Measurements from ENCODE around the gene PXN. TPM values are rescaled to one million over a fixed set of nuclear protein-coding genes. Genes with fewer than 3 reads are reported as not detected.
A peak's percentile ranks its signal among the peaks of the same experiment; 100 is the strongest.
"Not testable (repeated sequence)": the region's sequence is repeated elsewhere in the genome, so short reads cannot be mapped to it uniquely, and the experiment has no call there.

Gene PXN
- total RNA-seq, 1 donor from 2014 or later = 105 TPM

DNA sequence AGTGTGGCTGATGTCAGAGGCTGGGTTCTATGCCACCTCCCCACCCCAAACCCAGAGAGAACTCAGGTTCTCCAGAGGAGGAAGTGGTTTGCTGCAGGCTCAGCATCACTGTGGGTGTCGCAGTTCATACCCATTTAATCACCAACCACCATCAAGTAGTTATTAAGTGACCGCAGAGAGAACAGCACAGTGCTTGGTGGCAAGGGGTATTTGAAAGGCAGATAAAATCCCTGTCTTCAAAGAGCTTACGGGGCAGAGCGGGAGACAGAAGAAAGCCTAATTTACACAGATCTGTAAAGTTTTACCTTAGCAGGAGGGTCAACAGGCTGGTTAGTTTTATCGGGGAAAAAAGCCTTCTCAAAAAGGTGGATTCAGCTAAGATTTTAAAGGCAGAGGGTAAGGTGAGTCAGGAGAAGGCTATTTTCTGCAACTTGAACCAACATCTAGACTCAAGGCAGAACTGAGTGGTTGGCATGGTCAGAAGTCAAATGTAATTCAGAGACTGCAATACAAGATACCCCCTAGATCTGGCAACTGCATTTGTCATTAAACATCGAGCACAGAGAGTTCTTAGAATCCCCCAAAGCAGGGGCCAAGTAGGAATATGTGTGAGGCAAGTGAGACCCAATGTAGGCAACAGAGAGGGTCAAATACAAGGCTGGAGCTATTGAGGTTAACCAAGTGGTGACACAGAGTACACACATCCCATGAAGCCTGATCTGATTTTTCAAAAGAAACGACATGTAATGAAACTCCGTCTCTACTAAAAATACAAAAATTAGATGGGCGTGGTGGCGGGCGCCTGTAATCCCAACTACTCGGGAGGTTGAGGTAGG lies 13.2 kb downstream of the PXN start:
- no peaks in the 10 kb centered on the region for H3K36me3 ChIP-seq
- H3K4me3 ChIP-seq = no peak overlapping the region
- peak overlapping the region; percentile 28 for H3K27ac ChIP-seq
- no peaks in the 10 kb centered on the region for H3K27me3 ChIP-seq
- intact Hi-C loops (cut with DNase I) = no loop called here
- H3K9me3 ChIP-seq = no peaks in the 10 kb centered on the region
- ATAC-seq = peak; percentile 75
- peaks cover 87% of the 10 kb centered on the region for H3K4me1 ChIP-seq
- TF ChIP-seq, protein P1, sequence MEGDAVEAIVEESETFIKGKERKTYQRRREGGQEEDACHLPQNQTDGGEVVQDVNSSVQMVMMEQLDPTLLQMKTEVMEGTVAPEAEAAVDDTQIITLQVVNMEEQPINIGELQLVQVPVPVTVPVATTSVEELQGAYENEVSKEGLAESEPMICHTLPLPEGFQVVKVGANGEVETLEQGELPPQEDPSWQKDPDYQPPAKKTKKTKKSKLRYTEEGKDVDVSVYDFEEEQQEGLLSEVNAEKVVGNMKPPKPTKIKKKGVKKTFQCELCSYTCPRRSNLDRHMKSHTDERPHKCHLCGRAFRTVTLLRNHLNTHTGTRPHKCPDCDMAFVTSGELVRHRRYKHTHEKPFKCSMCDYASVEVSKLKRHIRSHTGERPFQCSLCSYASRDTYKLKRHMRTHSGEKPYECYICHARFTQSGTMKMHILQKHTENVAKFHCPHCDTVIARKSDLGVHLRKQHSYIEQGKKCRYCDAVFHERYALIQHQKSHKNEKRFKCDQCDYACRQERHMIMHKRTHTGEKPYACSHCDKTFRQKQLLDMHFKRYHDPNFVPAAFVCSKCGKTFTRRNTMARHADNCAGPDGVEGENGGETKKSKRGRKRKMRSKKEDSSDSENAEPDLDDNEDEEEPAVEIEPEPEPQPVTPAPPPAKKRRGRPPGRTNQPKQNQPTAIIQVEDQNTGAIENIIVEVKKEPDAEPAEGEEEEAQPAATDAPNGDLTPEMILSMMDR (IDR thresholded peaks at IDR 0.05) = no peak
- DNase-seq = no peak

DNA sequence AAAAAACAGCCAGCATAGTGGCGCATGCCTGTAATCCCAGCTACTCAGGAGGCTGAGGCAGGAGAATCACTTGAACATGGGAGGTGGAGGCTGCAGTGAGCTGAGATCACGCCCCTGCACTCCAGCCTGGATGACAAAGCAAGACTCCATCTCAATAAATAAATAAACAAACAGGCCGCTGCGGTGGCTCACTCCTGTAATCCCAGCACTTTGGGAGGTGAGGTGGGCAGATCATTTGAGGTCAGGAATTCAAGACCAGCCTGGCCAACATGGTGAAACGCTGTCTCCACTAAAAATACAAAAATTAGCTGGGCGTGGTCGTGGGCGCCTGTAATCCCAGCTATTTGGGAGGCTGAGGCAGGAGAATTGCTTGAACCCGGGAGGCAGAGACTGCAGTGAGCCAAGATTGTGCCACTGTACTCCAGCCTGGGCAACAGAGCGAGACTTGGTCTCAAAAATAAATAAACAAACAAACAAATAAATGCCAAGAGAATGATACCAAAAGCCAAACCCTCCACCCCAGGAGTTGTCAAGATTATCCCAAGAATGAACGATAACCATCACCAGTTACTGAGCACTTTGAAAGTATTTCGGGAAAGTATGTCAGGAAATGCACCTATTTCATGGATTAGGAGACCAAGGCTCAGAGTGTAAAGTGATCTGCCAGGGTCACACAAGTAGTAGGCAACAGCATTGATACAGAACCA lies 14.0 kb downstream of the PXN start:
- DNase-seq; ATAC-seq; H3K36me3 ChIP-seq; H3K9me3 ChIP-seq; intact Hi-C loops (cut with DNase I); H3K4me3 ChIP-seq; H3K27me3 ChIP-seq: not testable (repeated sequence)
- Histone ChIP-seq H3K4me1 (peaks cover 86% of the 10 kb centered on the region), H3K27ac (peak overlapping the region; percentile 75)

DNA sequence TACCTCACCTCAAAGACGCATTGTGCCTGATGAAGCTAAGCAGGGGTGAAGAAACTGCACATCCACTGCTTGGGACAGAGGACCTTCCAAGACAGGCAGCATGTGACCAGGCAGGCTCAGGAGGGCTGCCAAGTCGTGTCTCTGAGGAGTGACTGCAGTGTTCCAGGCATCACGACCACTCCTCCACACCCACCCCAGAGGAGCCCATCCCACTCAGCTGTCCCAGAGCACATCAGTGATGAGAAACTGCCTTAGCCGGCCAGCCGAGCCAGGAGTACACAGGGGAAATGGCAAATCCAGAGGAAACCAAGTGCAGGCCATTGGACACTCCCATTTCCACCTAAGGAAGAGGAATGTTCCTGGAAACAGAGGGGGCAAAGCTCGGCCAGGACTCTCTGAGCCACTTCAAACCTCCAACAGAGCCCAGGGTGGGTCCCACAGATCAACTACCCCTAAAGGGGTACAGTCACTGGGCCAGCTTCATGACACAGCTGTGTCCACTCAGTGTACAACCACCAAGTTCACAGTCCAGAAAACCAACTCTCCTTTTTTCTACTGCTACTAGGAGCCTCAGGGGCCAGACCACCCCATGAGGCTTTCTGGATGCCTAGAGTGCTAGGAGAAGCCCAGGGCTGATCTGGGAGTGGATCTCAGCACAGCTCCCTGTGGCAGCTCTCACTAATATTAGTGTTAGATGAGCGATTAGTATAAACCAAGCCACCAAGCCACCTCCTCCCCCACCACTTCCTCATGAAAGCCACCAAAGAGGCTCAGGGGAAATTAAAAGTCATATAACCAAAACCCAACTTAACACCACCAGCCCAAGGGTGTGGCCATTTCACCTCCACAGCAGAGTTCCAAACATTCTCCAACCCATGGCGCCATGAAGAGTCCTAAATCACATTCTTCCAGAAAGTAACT lies 15.4 kb downstream of the PXN start:
- ATAC-seq (peak; percentile 43), DNase-seq (no peak)
- no peaks in the 10 kb centered on the region for H3K27me3 ChIP-seq

DNA sequence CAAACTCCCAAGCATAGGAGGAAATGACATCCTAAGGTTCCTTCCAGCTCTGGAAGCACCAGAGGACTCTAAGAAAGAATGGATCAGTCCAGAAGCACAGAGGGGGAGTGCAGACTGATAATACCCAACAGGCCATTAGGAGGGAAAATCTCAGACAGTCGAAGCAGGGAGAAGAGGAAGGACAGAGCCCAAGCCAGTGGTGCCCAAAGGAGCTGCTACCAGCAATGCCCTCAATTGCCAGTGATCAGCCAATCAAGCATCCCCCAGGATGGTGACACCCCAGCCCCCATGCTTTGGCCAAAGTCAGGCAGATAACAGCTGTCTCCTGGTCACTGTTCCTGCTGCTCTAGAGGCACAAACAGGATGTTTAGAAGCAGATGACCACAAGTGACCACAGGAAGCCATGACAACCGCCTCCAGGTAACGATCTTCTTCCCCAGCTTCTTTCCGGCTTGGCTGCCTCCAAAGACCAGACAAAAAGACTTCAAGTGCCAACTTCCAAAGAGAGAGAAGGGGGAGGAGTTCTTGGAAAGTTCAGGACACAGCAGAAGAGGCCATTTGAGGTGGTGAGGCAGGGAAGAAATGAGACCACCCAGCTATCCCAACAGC lies 16.2 kb downstream of the PXN start:
- ATAC-seq (peak; percentile 24), DNase-seq (no peak)
- TF ChIP-seq, protein P1 (IDR thresholded peaks at IDR 0.05) = no peak
- intact Hi-C loops (cut with DNase I) = no loop called here
- H3K4me1 ChIP-seq = peaks cover 77% of the 10 kb centered on the region
- H3K27me3 ChIP-seq = no peaks in the 10 kb centered on the region
- H3K9me3 ChIP-seq = no peaks in the 10 kb centered on the region
- peak overlapping the region; percentile 75 for H3K27ac ChIP-seq
- peak overlapping the region; percentile 23 for H3K4me3 ChIP-seq
- H3K36me3 ChIP-seq = no peaks in the 10 kb centered on the region

More for the DNA sequence above, 15.4 kb downstream of the PXN start:
- intact Hi-C loops (cut with DNase I) = no loop called here
- Histone ChIP-seq H3K4me3 (no peak overlapping the region), H3K9me3 (no peaks in the 10 kb centered on the region), H3K4me1 (peaks cover 81% of the 10 kb centered on the region), H3K27ac (peak overlapping the region; percentile 75), H3K36me3 (no peaks in the 10 kb centered on the region)
- TF ChIP-seq, protein P1 (IDR thresholded peaks at IDR 0.05) = no peak

DNA sequence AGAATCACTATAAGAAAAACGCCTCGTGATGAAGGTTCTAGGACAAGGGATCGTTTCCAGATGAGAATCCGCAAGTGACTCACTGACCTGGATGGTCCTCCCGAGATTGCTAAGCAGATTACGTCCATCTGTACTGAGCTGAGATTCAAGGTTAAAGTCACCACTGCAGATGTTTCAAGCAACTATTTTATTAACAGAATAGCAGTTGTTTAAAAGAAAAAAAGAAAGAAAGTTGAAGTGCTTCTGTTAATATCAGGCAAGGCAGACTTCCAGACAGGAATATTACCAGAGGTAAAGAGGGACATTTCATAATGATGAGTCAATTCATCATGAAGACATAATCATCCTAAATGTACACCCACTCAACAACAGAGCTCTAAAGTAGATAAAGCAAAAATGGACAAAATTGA lies 17.9 kb downstream of the PXN start:
- Histone ChIP-seq H3K36me3 (no peaks in the 10 kb centered on the region), H3K4me1 (peaks cover 75% of the 10 kb centered on the region), H3K27ac (no peak overlapping the region), H3K27me3 (no peaks in the 10 kb centered on the region), H3K4me3 (no peak overlapping the region), H3K9me3 (no peaks in the 10 kb centered on the region)
- TF ChIP-seq, protein P1 (IDR thresholded peaks at IDR 0.05) = no peak
- intact Hi-C loops (cut with DNase I) = no loop called here
- DNase-seq (no peak), ATAC-seq (no peak)
